PFSK-1 (cell line): ENCODE data around the gene MIEF1.

Experiments
- FOXP2 ChIP-seq: optimal IDR thresholded peaks from 2 replicates; pipeline ENCODE3; 2011; ENCODE audit warnings: borderline replicate concordance, control low read depth, inconsistent platforms; ENCODE audit not compliant: insufficient read depth; ENCODE audit errors: extremely low read length, extremely low read depth
- POLR2AphosphoS5 ChIP-seq: IDR thresholded peaks from 2 replicates; pipeline ENCODE4 v1.6.1; 2012; ENCODE audit warnings: low read depth, mild to moderate bottlenecking, control low read depth, low read length, moderate library complexity
- SIN3A ChIP-seq: IDR thresholded peaks from 2 replicates; pipeline ENCODE4 v1.6.1; 2012; ENCODE audit warnings: mild to moderate bottlenecking, low read length, moderate library complexity, borderline replicate concordance; ENCODE audit not compliant: insufficient read depth
- TAF1 ChIP-seq: IDR thresholded peaks from 2 replicates; pipeline ENCODE4 v1.6.1; 2012; ENCODE audit warnings: low read length, control low read depth, borderline replicate concordance; ENCODE audit not compliant: insufficient read depth
- TF ChIP-seq, protein P1 (sequence below), 2 experiments: IDR thresholded peaks; 2 replicates each; pipeline versions ENCODE4 v1.6.1 to v1.8.0; 2011 to 2012; ENCODE audit warnings: low read depth in 2 of 2, low read length in 2 of 2, control low read depth in 1 of 2, inconsistent platforms in 1 of 2, mild to moderate bottlenecking in 1 of 2, moderate library complexity in 1 of 2; ENCODE audit not compliant: insufficient read depth in 1 of 2

DNA sequence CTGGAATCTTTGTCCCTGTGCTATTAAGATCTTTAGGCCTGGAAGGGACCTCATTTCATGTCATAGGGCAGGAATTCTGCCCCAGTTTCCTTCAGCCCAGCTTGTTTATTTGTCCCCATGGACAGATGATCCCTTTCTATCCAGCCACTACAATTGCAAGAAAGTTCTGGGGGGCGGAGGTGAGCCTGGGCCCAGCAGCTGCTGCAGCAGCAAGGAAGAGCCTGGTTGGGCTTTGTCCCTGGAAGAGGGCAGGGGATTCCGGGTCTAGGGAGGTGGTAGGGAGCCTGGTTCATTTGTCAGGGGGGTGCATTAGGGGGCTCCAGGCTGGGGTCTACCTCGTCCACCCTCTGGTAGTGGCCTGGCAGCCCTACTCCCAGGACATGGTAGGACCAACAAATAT is 52.1 kb downstream of the MIEF1 start:
- TF ChIP-seq TAF1 = no peak
- TF ChIP-seq, protein P1, sequence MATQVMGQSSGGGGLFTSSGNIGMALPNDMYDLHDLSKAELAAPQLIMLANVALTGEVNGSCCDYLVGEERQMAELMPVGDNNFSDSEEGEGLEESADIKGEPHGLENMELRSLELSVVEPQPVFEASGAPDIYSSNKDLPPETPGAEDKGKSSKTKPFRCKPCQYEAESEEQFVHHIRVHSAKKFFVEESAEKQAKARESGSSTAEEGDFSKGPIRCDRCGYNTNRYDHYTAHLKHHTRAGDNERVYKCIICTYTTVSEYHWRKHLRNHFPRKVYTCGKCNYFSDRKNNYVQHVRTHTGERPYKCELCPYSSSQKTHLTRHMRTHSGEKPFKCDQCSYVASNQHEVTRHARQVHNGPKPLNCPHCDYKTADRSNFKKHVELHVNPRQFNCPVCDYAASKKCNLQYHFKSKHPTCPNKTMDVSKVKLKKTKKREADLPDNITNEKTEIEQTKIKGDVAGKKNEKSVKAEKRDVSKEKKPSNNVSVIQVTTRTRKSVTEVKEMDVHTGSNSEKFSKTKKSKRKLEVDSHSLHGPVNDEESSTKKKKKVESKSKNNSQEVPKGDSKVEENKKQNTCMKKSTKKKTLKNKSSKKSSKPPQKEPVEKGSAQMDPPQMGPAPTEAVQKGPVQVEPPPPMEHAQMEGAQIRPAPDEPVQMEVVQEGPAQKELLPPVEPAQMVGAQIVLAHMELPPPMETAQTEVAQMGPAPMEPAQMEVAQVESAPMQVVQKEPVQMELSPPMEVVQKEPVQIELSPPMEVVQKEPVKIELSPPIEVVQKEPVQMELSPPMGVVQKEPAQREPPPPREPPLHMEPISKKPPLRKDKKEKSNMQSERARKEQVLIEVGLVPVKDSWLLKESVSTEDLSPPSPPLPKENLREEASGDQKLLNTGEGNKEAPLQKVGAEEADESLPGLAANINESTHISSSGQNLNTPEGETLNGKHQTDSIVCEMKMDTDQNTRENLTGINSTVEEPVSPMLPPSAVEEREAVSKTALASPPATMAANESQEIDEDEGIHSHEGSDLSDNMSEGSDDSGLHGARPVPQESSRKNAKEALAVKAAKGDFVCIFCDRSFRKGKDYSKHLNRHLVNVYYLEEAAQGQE (IDR thresholded peaks at IDR 0.05; ENCODE audit: insufficient read depth in 1 of 2, low read depth in 2 of 2, low read length in 2 of 2) = no peak
- no peak for TF ChIP-seq POLR2AphosphoS5
- TF ChIP-seq SIN3A = no peak
- TF ChIP-seq FOXP2 = no peak
